Fibroblast of the aortic adventitia (primary cell): ENCODE results near the gene OLIG2. TPM values are rescaled to one million over a fixed set of nuclear protein-coding genes. Genes with fewer than 3 reads are reported as not detected.

Experiments used
- DNase-seq: peaks from one replicate; pipeline ENCODE4 v3.0.0-alpha.2; 2010; ENCODE audit warnings: low read depth
- H3K4me3 ChIP-seq: 2 replicates; pipeline ENCODE4 v1.5.1; 2011; ENCODE audit warnings: low read depth, mild to moderate bottlenecking, control low read depth, low read length, moderate library complexity
- total RNA-seq: library from RNA; depleted of rRNA; stranded (reverse); fragments of >200 nt; gene quantifications from 2 replicates; pipeline ENCODE4 v1.2.3, GENCODE V29; 2012; ENCODE audit warnings: low replicate concordance
- TF ChIP-seq, protein P1 (sequence below): IDR thresholded peaks from 2 replicates; pipeline ENCODE4 v1.5.1; 2011; ENCODE audit warnings: mild to moderate bottlenecking, low read length, control low read depth, inconsistent platforms; ENCODE audit not compliant: insufficient read depth

OLIG2 gene
- total RNA-seq, 1 donor: not detected

DNA sequence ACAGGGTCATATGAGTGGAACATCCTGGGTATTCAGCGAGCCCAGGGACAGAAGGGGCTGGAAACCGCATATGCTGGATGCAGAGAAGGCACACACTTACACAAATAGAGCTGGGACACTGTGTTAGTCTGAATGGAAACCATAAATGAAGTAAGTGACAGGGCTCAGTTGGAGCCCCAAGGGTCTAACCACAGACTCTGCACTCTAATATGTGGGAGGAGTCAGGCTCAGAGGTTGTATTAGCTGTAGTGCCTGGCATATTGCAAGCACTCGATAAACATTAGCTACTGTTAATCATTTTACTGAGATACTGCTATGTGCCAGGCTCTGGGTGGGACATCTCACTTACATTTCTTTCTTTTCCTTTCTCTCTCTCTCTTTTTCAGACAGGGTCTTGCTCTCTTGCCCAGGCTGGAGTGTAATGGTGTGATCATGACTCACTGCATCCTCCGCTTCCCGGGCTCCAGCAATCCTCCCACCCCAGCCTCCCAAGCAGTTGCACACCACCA is 37.7 kb downstream of the OLIG2 start:
- H3K4me3 ChIP-seq: no peak overlapping the region
- TF ChIP-seq, protein P1, sequence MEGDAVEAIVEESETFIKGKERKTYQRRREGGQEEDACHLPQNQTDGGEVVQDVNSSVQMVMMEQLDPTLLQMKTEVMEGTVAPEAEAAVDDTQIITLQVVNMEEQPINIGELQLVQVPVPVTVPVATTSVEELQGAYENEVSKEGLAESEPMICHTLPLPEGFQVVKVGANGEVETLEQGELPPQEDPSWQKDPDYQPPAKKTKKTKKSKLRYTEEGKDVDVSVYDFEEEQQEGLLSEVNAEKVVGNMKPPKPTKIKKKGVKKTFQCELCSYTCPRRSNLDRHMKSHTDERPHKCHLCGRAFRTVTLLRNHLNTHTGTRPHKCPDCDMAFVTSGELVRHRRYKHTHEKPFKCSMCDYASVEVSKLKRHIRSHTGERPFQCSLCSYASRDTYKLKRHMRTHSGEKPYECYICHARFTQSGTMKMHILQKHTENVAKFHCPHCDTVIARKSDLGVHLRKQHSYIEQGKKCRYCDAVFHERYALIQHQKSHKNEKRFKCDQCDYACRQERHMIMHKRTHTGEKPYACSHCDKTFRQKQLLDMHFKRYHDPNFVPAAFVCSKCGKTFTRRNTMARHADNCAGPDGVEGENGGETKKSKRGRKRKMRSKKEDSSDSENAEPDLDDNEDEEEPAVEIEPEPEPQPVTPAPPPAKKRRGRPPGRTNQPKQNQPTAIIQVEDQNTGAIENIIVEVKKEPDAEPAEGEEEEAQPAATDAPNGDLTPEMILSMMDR: no peak
- DNase-seq: no peak

DNA sequence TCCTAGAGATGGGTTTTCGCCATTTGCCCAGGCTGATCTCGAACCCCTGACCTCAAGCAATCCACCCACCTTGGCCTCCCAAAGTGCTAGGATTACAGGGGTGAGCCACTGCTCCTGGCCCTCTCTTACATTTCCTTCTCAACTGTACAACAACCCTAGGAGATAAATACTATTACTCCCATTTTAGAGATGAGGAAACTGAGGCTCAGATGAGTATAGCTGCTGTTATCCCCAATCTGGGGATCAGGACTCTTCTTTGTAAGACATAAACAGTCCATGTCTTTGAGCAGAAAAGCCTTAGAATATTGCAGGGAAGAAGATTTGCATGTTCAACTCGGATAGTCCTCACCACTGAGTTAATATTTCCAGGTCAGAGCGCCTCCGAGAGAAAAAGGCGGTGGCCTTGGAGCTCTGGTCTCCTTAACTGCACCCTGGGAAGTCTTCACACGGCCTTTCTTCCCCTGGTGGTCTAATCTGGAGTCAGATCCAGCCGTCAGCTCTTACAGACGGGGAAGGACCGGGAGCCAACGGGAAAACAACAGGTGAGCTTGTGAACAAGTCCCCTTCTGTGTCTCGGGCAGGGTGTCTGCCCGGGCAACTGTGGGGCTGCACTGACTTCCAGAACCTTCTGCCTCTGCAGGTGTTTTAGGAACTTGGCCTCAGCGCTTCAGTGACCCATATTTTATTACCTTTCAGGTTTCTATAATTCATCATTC is 38.3 kb downstream of the OLIG2 start:
- TF ChIP-seq, protein P1: no peak
- H3K4me3 ChIP-seq: no peak overlapping the region
- DNase-seq: no peak

DNA sequence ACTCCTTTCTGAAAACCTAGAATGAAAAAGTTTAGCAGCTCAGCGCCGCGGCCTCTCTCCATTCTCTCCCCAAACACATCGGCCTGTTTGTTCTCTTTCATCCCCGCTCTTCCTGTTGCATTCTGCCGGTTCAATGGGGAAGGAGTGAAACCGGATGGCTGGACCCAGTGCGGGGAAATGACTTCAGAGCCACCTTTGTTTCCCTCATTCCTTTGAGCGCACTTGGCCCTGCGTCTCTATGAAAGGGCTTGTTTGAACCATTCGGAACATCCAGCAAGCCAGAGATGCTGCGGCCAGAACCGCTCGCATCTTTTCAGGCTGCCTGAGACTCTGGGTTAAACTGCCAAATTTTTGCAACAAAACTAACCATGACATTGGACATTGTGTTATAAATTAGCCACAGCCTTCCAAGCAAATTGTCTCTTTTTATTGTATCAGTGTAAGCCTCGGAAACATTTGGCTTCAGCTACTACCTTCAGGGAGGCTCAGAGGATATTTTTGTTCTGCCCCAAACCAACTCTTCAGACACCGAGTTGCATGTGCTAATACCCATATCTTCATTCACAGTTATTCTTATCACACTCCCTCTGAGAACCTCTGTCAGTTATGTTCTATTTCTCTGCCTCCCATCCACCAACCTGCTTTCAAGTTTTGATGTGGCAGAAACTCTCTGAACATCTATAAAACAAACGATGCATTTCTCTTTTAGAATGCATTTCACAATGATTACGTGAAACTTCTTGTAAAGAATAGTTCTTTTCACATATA is 39.1 kb downstream of the OLIG2 start:
- no peak for DNase-seq
- H3K4me3 ChIP-seq: no peak overlapping the region
- TF ChIP-seq, protein P1: no peak

DNA sequence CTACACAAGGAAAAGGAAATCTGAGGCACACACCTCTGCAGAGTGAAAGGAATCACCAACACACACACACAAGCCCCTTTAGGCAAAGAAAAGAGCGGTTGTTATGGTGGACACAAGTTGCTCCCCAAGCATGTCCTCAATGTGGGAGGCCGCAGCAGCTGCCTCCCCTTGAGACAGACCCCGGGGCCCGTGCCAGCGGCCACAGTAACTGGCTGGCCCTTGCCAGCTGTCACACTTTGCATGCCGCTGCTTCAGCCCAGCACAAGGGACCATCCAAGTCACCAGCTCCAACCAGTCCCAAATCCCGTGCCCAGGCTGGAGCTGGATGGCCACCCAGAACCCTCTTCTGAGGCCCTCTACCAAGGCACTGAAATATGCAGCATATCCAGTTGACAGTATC is 41.3 kb downstream of the OLIG2 start:
- no peak for DNase-seq
- H3K4me3 ChIP-seq: no peak overlapping the region
- TF ChIP-seq, protein P1: no peak

DNA sequence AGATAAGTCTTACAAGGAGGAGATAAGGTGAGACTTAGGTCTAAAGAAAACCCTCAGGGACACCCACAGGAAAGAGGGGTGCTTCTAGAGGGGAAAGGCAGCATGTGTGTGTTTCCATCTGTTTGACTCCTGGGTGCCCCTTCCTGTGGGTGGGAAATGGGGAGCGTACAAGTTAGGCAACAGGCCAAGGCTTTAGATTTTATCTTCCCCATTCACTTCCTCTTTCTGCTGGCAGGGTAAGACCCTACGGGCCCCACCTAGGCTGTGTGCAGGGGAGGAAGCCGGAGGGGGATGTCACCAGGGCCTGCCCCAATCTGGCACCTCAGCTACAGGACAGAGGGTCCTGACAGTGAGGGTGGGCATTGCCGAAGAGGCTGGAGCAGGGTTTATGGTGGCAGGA is 41.7 kb downstream of the OLIG2 start:
- no peak overlapping the region for H3K4me3 ChIP-seq
- TF ChIP-seq, protein P1: no peak
- no peak for DNase-seq

DNA sequence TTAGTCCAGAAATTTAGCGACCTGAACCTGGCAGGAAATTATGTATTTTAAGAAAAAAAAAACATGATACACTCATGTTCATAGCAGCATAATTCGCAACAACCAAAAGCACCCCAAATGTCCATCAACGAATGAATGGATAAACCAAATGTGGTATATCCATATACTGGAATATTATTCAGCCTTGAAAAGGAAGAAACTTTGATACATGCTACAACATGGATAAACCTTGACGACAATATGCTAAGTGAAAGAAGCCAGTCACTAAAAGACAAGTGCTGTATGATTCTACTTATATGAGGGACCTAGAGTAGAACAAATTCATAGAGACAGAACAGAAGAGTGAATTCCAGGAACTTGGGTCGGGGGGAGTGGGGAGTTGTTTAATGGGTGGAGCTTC is 43.5 kb downstream of the OLIG2 start:
- TF ChIP-seq, protein P1: no peak
- DNase-seq: no peak
- H3K4me3 ChIP-seq: no peak overlapping the region
